H9 (cell line): ENCODE results near the gene TMEM141. TPM values are rescaled to one million over a fixed set of nuclear protein-coding genes. Genes with fewer than 3 reads are reported as not detected.

ENCODE experiments used
- DNase-seq: peaks from one replicate; pipeline ENCODE4 v3.0.0-alpha.2; 2017
- H2AFZ ChIP-seq: one replicate; pipeline ENCODE4 v1.6.1; 2013; ENCODE audit warnings: mild to moderate bottlenecking, low read length, control low read depth, moderate library complexity
- H2AK5ac ChIP-seq: 2 replicates; pipeline ENCODE4 v1.6.1; 2013; ENCODE audit warnings: low read length, control low read depth, mixed read lengths; ENCODE audit not compliant: insufficient read length
- H2BK120ac ChIP-seq: one replicate; pipeline ENCODE4 v1.6.1; 2013; ENCODE audit warnings: low read depth, mild to moderate bottlenecking, low read length, control low read depth, inconsistent platforms; ENCODE audit not compliant: poor library complexity, severe bottlenecking
- H2BK12ac ChIP-seq: 2 replicates; pipeline ENCODE4 v1.6.1; 2013; ENCODE audit warnings: low read length, control low read depth, mixed read lengths, low read depth; ENCODE audit not compliant: insufficient read length
- H2BK15ac ChIP-seq: 2 replicates; pipeline ENCODE4 v1.6.1; 2013; ENCODE audit warnings: low read depth, low read length, control low read depth
- H2BK20ac ChIP-seq: one replicate; pipeline ENCODE4 v1.6.1; 2013; ENCODE audit warnings: low read depth, mild to moderate bottlenecking, low read length, control low read depth, inconsistent platforms; ENCODE audit not compliant: poor library complexity, severe bottlenecking
- H2BK5ac ChIP-seq: 2 replicates; pipeline ENCODE4 v1.6.1; 2013; ENCODE audit warnings: low read length, control low read depth, mixed read lengths; ENCODE audit not compliant: insufficient read length
- H3K14ac ChIP-seq: 2 replicates; pipeline ENCODE4 v1.6.1; 2013; ENCODE audit warnings: low read length, control low read depth; ENCODE audit not compliant: insufficient read depth
- H3K18ac ChIP-seq: 2 replicates; pipeline ENCODE4 v1.6.1; 2013; ENCODE audit warnings: low read depth, mild to moderate bottlenecking, mixed read lengths, low read length, control low read depth; ENCODE audit not compliant: insufficient read length
- H3K23ac ChIP-seq: 2 replicates; pipeline ENCODE4 v1.6.1; 2013; ENCODE audit warnings: low read length, control low read depth, mixed read lengths, low read depth; ENCODE audit not compliant: insufficient read length
- H3K23me2 ChIP-seq: 2 replicates; pipeline ENCODE4 v1.6.1; 2013; ENCODE audit warnings: low read depth, mild to moderate bottlenecking, mixed read lengths, low read length, control low read depth; ENCODE audit not compliant: insufficient read length, poor library complexity, severe bottlenecking
- H3K27ac ChIP-seq: 2 replicates; pipeline ENCODE4 v1.5.1; 2013; ENCODE audit warnings: low read length, control low read depth, mixed read lengths, low read depth; ENCODE audit not compliant: insufficient read length
- H3K27me3 ChIP-seq: 2 replicates; pipeline ENCODE4 v1.6.1; 2013; ENCODE audit warnings: low read length, control low read depth, inconsistent platforms; ENCODE audit not compliant: insufficient read depth
- H3K4ac ChIP-seq: 2 replicates; pipeline ENCODE4 v1.6.1; 2013; ENCODE audit warnings: low read depth, mild to moderate bottlenecking, control low read depth, inconsistent platforms, low read length, moderate library complexity
- H3K4me1 ChIP-seq: 2 replicates; pipeline ENCODE4 v1.6.1; 2013; ENCODE audit warnings: low read length, control low read depth, inconsistent platforms; ENCODE audit not compliant: insufficient read depth
- H3K4me2 ChIP-seq: 2 replicates; pipeline ENCODE4 v1.6.1; 2013; ENCODE audit warnings: low read length, control low read depth, mixed read lengths; ENCODE audit not compliant: insufficient read length, insufficient read depth
- H3K56ac ChIP-seq: 2 replicates; pipeline ENCODE4 v1.6.1; 2013; ENCODE audit warnings: low read depth, mild to moderate bottlenecking, mixed read lengths, low read length, control low read depth; ENCODE audit not compliant: insufficient read length
- H3K79me1 ChIP-seq: 2 replicates; pipeline ENCODE4 v1.6.1; 2013; ENCODE audit warnings: low read depth, mild to moderate bottlenecking, moderate library complexity, low read length, control low read depth, inconsistent platforms; ENCODE audit not compliant: insufficient read depth, poor library complexity, severe bottlenecking
- H3K79me2 ChIP-seq: 2 replicates; pipeline ENCODE4 v1.6.1; 2013; ENCODE audit warnings: low read length, control low read depth, inconsistent platforms; ENCODE audit not compliant: insufficient read depth
- H3K9ac ChIP-seq: 2 replicates; pipeline ENCODE4 v1.6.1; 2013; ENCODE audit warnings: low read length, control low read depth, mixed read lengths; ENCODE audit not compliant: insufficient read length; ENCODE audit errors: extremely low read depth
- H3K9me3 ChIP-seq: one replicate; pipeline ENCODE4 v1.6.1; 2013; ENCODE audit warnings: low read depth, low read length, inconsistent platforms; ENCODE audit not compliant: control insufficient read depth
- H3T11ph ChIP-seq: one replicate; pipeline ENCODE4 v1.6.1; 2013; ENCODE audit warnings: mild to moderate bottlenecking, low read length, control low read depth, inconsistent platforms
- H4K20me1 ChIP-seq: one replicate; pipeline ENCODE4 v1.6.1; 2013; ENCODE audit not compliant: control insufficient read depth, insufficient read length, insufficient read depth
- H4K5ac ChIP-seq: 2 replicates; pipeline ENCODE4 v1.6.1; 2013; ENCODE audit warnings: low read depth, mild to moderate bottlenecking, mixed read lengths, low read length, control low read depth; ENCODE audit not compliant: insufficient read length
- H4K8ac ChIP-seq: replicated peaks from 2 replicates; pipeline ENCODE4 v1.6.1; 2013; ENCODE audit warnings: low read length, control low read depth, mixed read lengths, low read depth; ENCODE audit not compliant: insufficient read length
- H4K91ac ChIP-seq: 2 replicates; pipeline ENCODE4 v1.6.1; 2013; ENCODE audit warnings: low read depth, mild to moderate bottlenecking, moderate library complexity, mixed read lengths, low read length, control low read depth; ENCODE audit not compliant: insufficient read length
- H3K27ac Mint-ChIP-seq, 3 experiments: 2 replicates in 2 of 3; 3 replicates in 1 of 3; pipeline ENCODE4 v1.8.0; 2020 to 2021; ENCODE audit warnings: mixed read lengths in 3 of 3, mild to moderate bottlenecking in 1 of 3, moderate library complexity in 1 of 3
- H3K27me3 Mint-ChIP-seq: 2 replicates; pipeline ENCODE4 v1.8.0; 2021; ENCODE audit warnings: low read depth, mild to moderate bottlenecking, moderate library complexity, mixed read lengths
- H3K36me3 Mint-ChIP-seq, 3 experiments: 2 replicates in 2 of 3; 3 replicates in 1 of 3; pipeline ENCODE4 v1.8.0; 2020 to 2021; ENCODE audit warnings: low read depth in 3 of 3, mixed read lengths in 3 of 3; ENCODE audit not compliant: insufficient read depth in 1 of 3
- H3K4me1 Mint-ChIP-seq, 2 experiments: 2 replicates each; pipeline ENCODE4 v1.8.0; 2020; ENCODE audit warnings: mixed read lengths in 2 of 2
- H3K4me3 Mint-ChIP-seq, 2 experiments: 2 replicates in 1 of 2; 3 replicates in 1 of 2; pipeline ENCODE4 v1.8.0; 2020 to 2021; ENCODE audit warnings: mild to moderate bottlenecking in 2 of 2, mixed read lengths in 2 of 2, moderate library complexity in 1 of 2
- H3K9me3 Mint-ChIP-seq, 2 experiments: 2 replicates in 1 of 2; 3 replicates in 1 of 2; pipeline ENCODE4 v1.8.0; 2020; ENCODE audit warnings: mild to moderate bottlenecking in 2 of 2, mixed read lengths in 2 of 2, moderate library complexity in 1 of 2
- WGBS: extraction: QIAGEN DNeasy Blood & Tissue Kit; methylation state at CpG from one replicate; pipeline ENCODE4 v1.1.7; 2013; ENCODE audit warnings: missing lambda C conversion rate, low lambda C conversion rate, mixed read lengths; ENCODE audit not compliant: insufficient read length; ENCODE audit errors: extremely low coverage; 5-methylcytosine and 5-hydroxymethylcytosine counted together
- total RNA-seq: library from RNA; stranded (reverse); gene quantifications from 2 replicates; pipeline ENCODE4 v1.2.1, GENCODE V29; 2021
- TF ChIP-seq, protein P1 (sequence below): fragments of 200-600 bp; sonication (generic); conservative IDR thresholded peaks from 3 replicates; pipeline ENCODE4 v1.8.0; 2021; ENCODE audit warnings: antibody characterized with exemption, mild to moderate bottlenecking

Gene TMEM141
- total RNA-seq, 1 experiment from 2014 or later: 55.2 TPM

DNA sequence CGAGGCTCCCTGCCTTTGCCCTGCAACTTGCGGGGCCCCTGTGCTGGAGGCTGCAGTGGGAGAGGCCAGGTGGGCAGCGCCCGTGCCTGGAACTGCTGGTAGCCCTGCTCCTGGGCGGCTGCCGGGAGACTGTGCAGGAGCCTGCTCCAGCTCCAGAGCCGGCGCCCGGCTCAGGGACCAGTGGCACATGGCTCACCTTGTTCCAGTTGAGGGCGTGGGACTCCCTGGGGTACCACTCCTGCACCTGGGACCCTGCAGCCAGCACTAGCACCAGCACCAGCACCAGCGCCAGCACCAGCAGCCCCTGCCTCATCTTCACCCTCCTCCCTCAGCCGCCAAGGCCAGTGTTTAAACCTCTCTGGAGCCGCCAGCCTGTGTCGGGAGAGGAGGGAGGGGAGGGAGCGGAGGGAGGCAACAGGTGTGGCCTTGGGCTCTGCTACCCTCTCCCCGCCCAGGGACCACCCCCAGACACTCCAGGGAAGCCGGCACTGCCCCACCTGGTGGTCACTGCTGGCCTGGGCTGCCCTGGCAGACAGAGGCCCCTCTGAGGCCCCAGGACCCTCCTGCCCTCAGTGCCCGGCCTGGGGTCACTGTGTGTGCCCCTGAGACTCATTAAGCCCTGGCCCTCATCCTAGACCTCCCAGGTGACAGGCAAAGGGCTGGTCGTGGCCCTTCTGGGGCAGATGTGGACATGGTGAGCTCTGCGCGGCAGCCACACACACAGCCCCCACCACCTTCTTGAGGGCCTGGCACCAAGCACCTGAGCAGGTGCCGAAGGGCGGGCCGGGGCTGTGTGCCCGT, 48.4 kb upstream of the TMEM141 start, which contains the start of gene LCN10:
Gene LCN10 (minus strand): TSS at position 350 of the 801 bp plus-strand sequence. CDS start 37 bp downstream, at position 313.
- Histone ChIP-seq H3K4ac (no peak within 1 kb of the TSS), H2BK120ac (no peak within 1 kb of the TSS), H3K18ac (no peak within 1 kb of the TSS), H2AFZ (no peak within 1 kb of the TSS), H2BK20ac (no peak within 1 kb of the TSS), H3K79me2 (no peaks in the 10 kb centered on the region), H2BK5ac (no peak within 1 kb of the TSS), H3K4me2 (no peak within 1 kb of the TSS), H3K27me3 (no peaks in the 10 kb centered on the region), H3K4me1 (no peaks in the 10 kb centered on the region), H4K5ac (no peak within 1 kb of the TSS), H3K56ac (no peak within 1 kb of the TSS), H2AK5ac (no peak within 1 kb of the TSS), H2BK15ac (no peak within 1 kb of the TSS), H3T11ph (no peak within 1 kb of the TSS), H4K8ac (no peak within 1 kb of the TSS), H3K14ac (no peak within 1 kb of the TSS; the same call in 1 of the 2 replicates), H2BK12ac (no peak within 1 kb of the TSS), H3K79me1 (no peaks in the 10 kb centered on the region), H3K27ac (no peak within 1 kb of the TSS), H4K20me1 (no peaks in the 10 kb centered on the region), H3K9ac (no peak within 1 kb of the TSS), H3K9me3 (no peaks in the 10 kb centered on the region), H3K23ac (no peak within 1 kb of the TSS), H3K23me2 (peaks cover 3% of the 10 kb centered on the region), H4K91ac (no peak within 1 kb of the TSS)
- H3K9me3 Mint-ChIP-seq: no peaks in the 10 kb centered on the region
- peaks cover 7% of the 10 kb centered on the region for H3K27me3 Mint-ChIP-seq
- no CpG with 5 or more reads among the region's 25 CpGs for WGBS
- TF ChIP-seq, protein P1, sequence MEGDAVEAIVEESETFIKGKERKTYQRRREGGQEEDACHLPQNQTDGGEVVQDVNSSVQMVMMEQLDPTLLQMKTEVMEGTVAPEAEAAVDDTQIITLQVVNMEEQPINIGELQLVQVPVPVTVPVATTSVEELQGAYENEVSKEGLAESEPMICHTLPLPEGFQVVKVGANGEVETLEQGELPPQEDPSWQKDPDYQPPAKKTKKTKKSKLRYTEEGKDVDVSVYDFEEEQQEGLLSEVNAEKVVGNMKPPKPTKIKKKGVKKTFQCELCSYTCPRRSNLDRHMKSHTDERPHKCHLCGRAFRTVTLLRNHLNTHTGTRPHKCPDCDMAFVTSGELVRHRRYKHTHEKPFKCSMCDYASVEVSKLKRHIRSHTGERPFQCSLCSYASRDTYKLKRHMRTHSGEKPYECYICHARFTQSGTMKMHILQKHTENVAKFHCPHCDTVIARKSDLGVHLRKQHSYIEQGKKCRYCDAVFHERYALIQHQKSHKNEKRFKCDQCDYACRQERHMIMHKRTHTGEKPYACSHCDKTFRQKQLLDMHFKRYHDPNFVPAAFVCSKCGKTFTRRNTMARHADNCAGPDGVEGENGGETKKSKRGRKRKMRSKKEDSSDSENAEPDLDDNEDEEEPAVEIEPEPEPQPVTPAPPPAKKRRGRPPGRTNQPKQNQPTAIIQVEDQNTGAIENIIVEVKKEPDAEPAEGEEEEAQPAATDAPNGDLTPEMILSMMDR: peak; percentile 70
- peak; percentile 92 for DNase-seq
- no peaks in the 10 kb centered on the region for H3K36me3 Mint-ChIP-seq
- H3K4me1 Mint-ChIP-seq: peaks cover 0 to 16% of the 10 kb centered on the region in 2 experiments; a peak in 1 of 4 replicates
- H3K27ac Mint-ChIP-seq: no peak within 1 kb of the TSS
- H3K4me3 Mint-ChIP-seq: peak within 1 kb of the TSS in 1 of 2 experiments; percentile 40; a peak in 1 of 5 replicates
